ENCODE results near the gene CBR4.
"Not testable (repeated sequence)": the region's sequence is repeated elsewhere in the genome, so short reads cannot be mapped to it uniquely, and the experiment has no call there.

Gene CBR4

DNA sequence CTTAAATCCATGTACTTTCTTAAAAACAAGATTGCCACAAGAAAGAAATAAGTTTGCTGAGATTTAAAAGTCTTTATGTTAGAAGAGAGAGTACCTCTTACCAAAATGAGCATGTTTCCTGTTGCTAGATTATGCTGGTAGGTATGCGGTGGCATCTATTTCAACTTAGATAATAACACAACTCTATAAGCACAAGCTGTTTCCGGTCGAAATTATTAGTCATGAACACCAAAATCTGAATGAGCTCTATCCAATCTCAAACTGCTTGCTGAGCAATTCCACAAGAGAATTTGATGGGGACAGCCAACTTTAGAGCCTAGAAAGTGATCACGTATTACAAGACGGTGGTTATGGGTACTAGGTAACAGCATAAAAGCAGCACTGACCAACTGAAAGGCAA, 49.3 kb downstream of the CBR4 start:
- Histone ChIP-seq H4K20me1 (ENCODE audit: control insufficient read depth, insufficient read depth, low read depth, low read length) (no peaks in the 10 kb centered on the region), H3K4me2 (ENCODE audit: low read length) (no peak overlapping the region), H3K4me3 (ENCODE audit: low read length) (no peak overlapping the region), H3K36me3 (ENCODE audit: control insufficient read depth, low read length) (no peaks in the 10 kb centered on the region), H3K9me2 (replicated peaks; ENCODE audit: control insufficient read depth, low read length) (no peaks in the 10 kb centered on the region), H3K79me2 (ENCODE audit: control insufficient read depth, low read length) (no peaks in the 10 kb centered on the region), H3F3A (ENCODE audit: control insufficient read depth, insufficient read depth) (no peaks in the 10 kb centered on the region), H3K27me3 (ENCODE audit: control insufficient read depth, low read length) (no peaks in the 10 kb centered on the region), H3K27ac (ENCODE audit: low read depth, low read length) (no peak overlapping the region), H3K9me3 (ENCODE audit: control insufficient read depth, insufficient read depth, low read length) (no peaks in the 10 kb centered on the region), H3K4me1 (ENCODE audit: control insufficient read depth, low read length) (no peaks in the 10 kb centered on the region)
- TF ChIP-seq CTCF (IDR thresholded peaks at IDR 0.05; ENCODE audit: low read depth, low read length, poor library complexity, severe bottlenecking) (no peak), EZH2phosphoT487 (IDR thresholded peaks at IDR 0.05; ENCODE audit: borderline replicate concordance, low read length) (no peak)

DNA sequence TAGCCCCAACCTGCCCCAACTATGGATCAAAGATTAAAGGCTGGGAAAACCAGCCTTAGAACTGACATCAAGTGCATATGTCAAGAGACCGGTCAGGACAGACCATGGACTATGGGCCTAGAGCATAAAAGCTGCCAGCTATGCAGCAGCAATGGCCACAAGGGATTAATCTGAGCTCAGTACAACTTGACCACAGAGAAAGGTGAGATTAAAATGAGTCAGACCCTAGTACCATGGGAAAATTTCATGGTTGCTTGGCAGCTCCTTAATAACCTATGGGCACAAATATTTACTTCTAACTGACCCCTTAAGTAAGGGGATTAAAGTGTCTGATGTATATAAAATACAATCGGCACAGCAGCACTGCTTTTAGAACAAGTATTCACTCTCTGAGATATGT, 54.4 kb downstream of the CBR4 start:
- Histone ChIP-seq H3K4me3 (ENCODE audit: low read length) (no peak overlapping the region), H4K20me1 (ENCODE audit: control insufficient read depth, insufficient read depth, low read depth, low read length) (no peaks in the 10 kb centered on the region), H3K27me3 (ENCODE audit: control insufficient read depth, low read length) (no peaks in the 10 kb centered on the region), H3K27ac (ENCODE audit: low read depth, low read length) (no peak overlapping the region), H3K36me3 (ENCODE audit: control insufficient read depth, low read length) (no peaks in the 10 kb centered on the region), H3F3A (ENCODE audit: control insufficient read depth, insufficient read depth) (no peaks in the 10 kb centered on the region), H3K4me1 (ENCODE audit: control insufficient read depth, low read length) (no peaks in the 10 kb centered on the region), H3K4me2 (ENCODE audit: low read length) (no peak overlapping the region), H3K79me2 (ENCODE audit: control insufficient read depth, low read length) (no peaks in the 10 kb centered on the region), H3K9me2 (replicated peaks; ENCODE audit: control insufficient read depth, low read length) (no peaks in the 10 kb centered on the region), H3K9me3 (ENCODE audit: control insufficient read depth, insufficient read depth, low read length) (no peaks in the 10 kb centered on the region)
- TF ChIP-seq EZH2phosphoT487 (IDR thresholded peaks at IDR 0.05; ENCODE audit: borderline replicate concordance, low read length) (no peak), CTCF (IDR thresholded peaks at IDR 0.05; ENCODE audit: low read depth, low read length, poor library complexity, severe bottlenecking) (no peak)

GRCh38 chr4:168952821-168953246, 57.2 kb downstream of the CBR4 start:
- not testable (repeated sequence) for H3K4me1 ChIP-seq (ENCODE audit: control insufficient read depth, low read length); H3K36me3 ChIP-seq (ENCODE audit: control insufficient read depth, low read length); H3K79me2 ChIP-seq (ENCODE audit: control insufficient read depth, low read length); H3K27me3 ChIP-seq (ENCODE audit: control insufficient read depth, low read length); H3K27ac ChIP-seq (ENCODE audit: low read depth, low read length); H3K4me3 ChIP-seq (ENCODE audit: low read length); H3K9me3 ChIP-seq (ENCODE audit: control insufficient read depth, insufficient read depth, low read length); H3F3A ChIP-seq (ENCODE audit: control insufficient read depth, insufficient read depth); H4K20me1 ChIP-seq (ENCODE audit: control insufficient read depth, insufficient read depth, low read depth, low read length); H3K4me2 ChIP-seq (ENCODE audit: low read length); H3K9me2 ChIP-seq (replicated peaks; ENCODE audit: control insufficient read depth, low read length)

DNA sequence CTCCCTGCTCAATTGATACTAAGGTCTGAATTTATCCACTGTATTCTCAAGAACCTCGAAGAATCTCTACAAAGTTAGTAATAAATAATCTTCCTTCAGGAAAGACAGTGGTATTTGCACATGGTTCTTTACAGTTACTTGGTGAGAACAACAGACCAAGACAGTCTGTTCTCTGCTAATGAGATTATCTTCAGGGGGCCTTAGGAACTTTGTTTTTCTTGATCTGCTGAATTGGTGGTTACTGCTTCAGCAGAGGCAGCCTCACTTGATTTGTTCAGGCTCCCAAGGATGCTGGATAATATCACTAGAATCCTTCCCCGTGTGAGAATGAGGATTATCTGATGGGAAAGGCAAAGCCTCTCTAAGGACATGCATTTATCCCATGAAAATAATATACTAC, 64.8 kb downstream of the CBR4 start:
- Histone ChIP-seq H3K9me3 (ENCODE audit: control insufficient read depth, insufficient read depth, low read length) (no peaks in the 10 kb centered on the region), H3K4me3 (ENCODE audit: low read length) (no peak overlapping the region), H3K4me1 (ENCODE audit: control insufficient read depth, low read length) (no peaks in the 10 kb centered on the region), H3F3A (ENCODE audit: control insufficient read depth, insufficient read depth) (no peaks in the 10 kb centered on the region), H3K9me2 (replicated peaks; ENCODE audit: control insufficient read depth, low read length) (no peaks in the 10 kb centered on the region), H3K79me2 (ENCODE audit: control insufficient read depth, low read length) (no peaks in the 10 kb centered on the region), H3K27me3 (ENCODE audit: control insufficient read depth, low read length) (no peaks in the 10 kb centered on the region), H4K20me1 (ENCODE audit: control insufficient read depth, insufficient read depth, low read depth, low read length) (no peaks in the 10 kb centered on the region), H3K36me3 (ENCODE audit: control insufficient read depth, low read length) (no peaks in the 10 kb centered on the region), H3K27ac (ENCODE audit: low read depth, low read length) (no peak overlapping the region), H3K4me2 (ENCODE audit: low read length) (no peak overlapping the region)
- TF ChIP-seq CTCF (IDR thresholded peaks at IDR 0.05; ENCODE audit: low read depth, low read length, poor library complexity, severe bottlenecking) (no peak), EZH2phosphoT487 (IDR thresholded peaks at IDR 0.05; ENCODE audit: borderline replicate concordance, low read length) (no peak)
